Fibroblast of pulmonary artery (primary cell): ENCODE results near the gene NKIRAS1.
A peak's percentile ranks its signal among the peaks of the same experiment; 100 is the strongest.

Experiments
- DNase-seq: peaks from one replicate; pipeline ENCODE4 v3.0.0-alpha.2; 2010; ENCODE audit warnings: low read depth
- H3K4me3 ChIP-seq: replicated peaks from 2 replicates; pipeline ENCODE4 v1.5.1; 2011; ENCODE audit warnings: low read depth, mild to moderate bottlenecking, control low read depth, low read length, moderate library complexity
- TF ChIP-seq, protein P1 (sequence below): IDR thresholded peaks from 2 replicates; pipeline ENCODE4 v1.5.1; 2011; ENCODE audit warnings: mild to moderate bottlenecking, control low read depth, low read length, inconsistent platforms; ENCODE audit errors: missing control alignments

Gene NKIRAS1

DNA sequence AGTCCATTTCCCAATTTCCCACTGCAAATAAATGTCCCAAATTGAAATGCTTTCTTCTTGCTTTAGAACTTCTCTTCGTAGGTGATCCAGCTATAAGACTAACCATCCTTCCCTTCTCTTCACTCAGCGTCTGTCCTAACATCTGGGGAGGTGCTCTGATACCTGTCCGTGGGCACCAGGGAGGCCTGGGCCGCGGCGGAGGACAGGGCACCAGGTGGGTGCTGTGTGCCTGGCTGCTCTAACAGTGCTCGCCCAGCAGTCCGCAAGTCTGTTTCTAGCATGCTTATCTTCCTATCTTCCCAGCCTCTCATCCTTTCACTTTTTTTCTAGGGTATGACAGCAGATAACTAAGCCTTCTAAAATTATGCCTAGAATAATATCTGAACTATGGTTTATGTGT is 37.3 kb downstream of the NKIRAS1 start:
- H3K4me3 ChIP-seq: no peak overlapping the region
- no peak for DNase-seq
- TF ChIP-seq, protein P1, sequence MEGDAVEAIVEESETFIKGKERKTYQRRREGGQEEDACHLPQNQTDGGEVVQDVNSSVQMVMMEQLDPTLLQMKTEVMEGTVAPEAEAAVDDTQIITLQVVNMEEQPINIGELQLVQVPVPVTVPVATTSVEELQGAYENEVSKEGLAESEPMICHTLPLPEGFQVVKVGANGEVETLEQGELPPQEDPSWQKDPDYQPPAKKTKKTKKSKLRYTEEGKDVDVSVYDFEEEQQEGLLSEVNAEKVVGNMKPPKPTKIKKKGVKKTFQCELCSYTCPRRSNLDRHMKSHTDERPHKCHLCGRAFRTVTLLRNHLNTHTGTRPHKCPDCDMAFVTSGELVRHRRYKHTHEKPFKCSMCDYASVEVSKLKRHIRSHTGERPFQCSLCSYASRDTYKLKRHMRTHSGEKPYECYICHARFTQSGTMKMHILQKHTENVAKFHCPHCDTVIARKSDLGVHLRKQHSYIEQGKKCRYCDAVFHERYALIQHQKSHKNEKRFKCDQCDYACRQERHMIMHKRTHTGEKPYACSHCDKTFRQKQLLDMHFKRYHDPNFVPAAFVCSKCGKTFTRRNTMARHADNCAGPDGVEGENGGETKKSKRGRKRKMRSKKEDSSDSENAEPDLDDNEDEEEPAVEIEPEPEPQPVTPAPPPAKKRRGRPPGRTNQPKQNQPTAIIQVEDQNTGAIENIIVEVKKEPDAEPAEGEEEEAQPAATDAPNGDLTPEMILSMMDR: no peak

DNA sequence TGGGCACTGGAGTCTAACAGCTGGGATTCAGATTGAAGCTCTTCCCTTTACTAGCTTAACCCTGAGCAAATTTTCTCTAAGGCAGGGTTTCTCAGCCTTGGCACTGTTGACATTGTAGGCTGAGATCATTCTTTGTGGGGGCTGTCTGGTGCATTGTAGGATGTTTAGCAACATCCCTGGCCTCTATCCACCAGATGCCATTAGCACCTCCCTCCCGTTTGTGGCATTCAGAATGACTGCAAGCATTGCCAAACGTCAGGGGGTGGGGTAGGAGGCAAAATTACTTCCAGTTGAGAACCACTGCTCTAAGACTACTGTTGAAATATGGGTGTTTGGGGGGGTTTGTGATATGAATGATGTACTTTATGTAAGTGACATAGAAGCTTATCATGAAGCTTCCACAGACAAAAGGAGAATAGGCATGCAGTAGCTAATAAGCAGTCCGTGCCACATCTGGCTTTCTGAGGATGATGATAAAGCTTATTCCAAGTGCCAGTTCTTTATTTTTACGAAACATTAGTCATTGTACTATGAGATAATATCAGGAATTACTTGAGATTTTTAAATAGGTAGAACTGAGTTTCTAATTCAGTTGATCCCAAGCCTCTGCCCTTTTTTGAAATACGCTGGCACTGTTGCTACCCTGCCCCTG is 39.3 kb downstream of the NKIRAS1 start:
- TF ChIP-seq, protein P1: no peak
- DNase-seq: peak; percentile 95
- H3K4me3 ChIP-seq: no peak overlapping the region

- no peak for DNase-seq
- TF ChIP-seq, protein P1: no peak
- no peak overlapping the region for H3K4me3 ChIP-seq
These were observed 39.9 kb downstream of the NKIRAS1 start for GRCh38 chr3:23876923-23877322.

- H3K4me3 ChIP-seq: no peak overlapping the region
- DNase-seq: no peak
- TF ChIP-seq, protein P1: no peak
These were observed 41.6 kb downstream of the NKIRAS1 start for GRCh38 chr3:23875113-23875725.

DNA sequence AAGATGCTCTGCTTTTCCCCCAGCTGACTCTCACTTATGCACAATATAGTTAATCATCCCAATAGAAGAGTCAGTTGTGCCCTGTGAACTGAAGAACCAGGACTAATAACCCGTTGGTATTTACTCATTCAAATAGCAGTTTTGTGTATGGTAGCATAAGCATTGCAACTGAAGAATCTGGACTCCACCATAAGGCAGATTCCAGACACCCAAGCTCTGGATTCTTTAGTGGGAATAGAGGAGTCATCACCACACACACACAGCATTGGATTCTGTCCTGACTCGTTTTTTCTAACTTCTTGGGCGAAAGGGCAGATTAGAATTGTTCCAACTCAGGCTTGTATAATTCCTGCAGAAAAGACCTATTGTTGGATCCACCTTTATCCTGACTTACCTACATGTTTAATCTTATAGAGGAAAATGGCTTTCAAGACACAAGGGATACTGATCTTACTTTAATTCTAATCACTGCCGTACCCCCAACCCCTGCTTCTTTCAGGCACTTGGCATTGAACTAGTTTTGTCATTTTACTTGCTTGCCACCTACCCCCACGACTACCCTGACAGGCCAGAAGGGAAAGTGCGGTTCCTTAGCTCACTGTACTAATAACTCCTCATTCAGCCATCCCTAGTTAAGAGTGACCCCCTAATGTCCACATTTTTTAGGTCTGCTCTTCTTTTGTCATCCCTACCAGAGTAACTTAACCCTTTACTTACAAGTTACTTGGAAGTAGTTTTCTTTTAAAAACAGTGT is 42.3 kb downstream of the NKIRAS1 start:
- TF ChIP-seq, protein P1: no peak
- peak; percentile 52 for DNase-seq
- H3K4me3 ChIP-seq: no peak overlapping the region

GRCh38 chr3:23873941-23874340 is 42.8 kb downstream of the NKIRAS1 start:
- peak; percentile 47 for DNase-seq
- TF ChIP-seq, protein P1: no peak
- no peak overlapping the region for H3K4me3 ChIP-seq
